HG02973 (cell line): ENCODE data around the gene KIAA1586.

Experiments
- ATAC-seq: cut with Tn5 transposase; IDR thresholded peaks from one replicate; pipeline ENCODE4 v1.9.1; 2021; ENCODE audit warnings: moderate library complexity; ENCODE audit not compliant: unreplicated experiment

Gene KIAA1586

DNA sequence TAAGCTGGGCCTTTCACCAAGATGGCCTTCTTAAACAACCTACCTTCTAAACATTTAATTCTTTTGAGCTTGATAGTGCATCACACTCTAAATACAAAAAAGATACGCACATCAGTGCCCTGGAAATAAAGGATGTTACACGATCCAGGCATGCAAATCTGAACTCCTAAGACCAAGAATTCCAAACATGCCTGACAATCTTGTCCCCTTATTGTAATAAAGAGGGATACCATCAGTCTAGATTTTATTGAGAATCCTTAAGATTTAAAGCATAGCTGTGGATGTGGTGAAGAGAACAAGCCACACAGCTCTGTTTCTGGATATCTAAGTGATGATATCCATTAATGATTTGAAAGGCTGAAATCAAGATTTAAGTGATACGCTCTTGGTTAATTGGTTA is 56.5 kb downstream of the KIAA1586 start:
- ATAC-seq: no peak

DNA sequence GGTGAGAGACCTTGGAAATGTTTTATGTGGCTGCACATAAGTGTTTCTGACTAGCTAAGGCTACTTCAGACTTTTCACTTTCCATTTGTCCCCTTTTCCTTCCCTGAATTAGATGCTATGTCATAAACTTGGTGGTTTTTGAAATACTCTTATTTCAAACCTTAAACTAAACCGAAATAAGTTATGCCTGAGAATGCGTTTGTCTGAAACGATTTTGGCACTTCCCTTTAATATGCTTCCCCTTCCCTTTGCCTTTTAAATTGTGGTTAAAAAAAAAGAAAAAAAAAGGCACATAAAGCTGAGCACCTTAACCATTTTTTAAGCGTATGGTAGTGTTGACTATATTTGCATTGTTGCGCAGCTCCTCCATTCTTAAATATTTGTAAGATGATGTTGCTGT is 57.8 kb downstream of the KIAA1586 start:
- ATAC-seq: no peak
